DLD1 (cell line): ENCODE measurements around the gene BTBD16.

Source experiments
- in situ Hi-C: cut with HindIII; loops from 2 replicates; pipeline ENCODE4 v1.10.0; 2017; ENCODE audit warnings: low sequenced_read_pairs

Gene BTBD16

DNA sequence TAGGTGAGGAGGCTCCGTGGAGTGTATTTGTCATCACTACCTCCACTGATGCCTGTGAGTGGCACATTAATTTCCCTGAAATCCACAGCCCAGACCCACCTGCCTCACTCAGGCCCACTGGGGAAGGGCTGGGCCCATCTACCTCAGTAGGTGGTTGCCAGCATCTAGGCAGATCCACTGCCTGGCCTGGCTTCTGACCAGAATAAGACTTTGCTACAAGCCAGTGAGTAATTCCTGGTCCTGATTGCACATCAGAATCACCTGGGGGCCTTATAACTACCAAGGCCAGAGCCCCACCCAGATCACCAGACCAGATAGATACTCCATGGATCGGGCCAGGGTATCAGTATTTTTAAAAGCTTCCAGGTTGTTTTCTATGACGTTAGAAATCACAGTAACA, 65.9 kb downstream of the BTBD16 start:
- in situ Hi-C loops = no loop called here

DNA sequence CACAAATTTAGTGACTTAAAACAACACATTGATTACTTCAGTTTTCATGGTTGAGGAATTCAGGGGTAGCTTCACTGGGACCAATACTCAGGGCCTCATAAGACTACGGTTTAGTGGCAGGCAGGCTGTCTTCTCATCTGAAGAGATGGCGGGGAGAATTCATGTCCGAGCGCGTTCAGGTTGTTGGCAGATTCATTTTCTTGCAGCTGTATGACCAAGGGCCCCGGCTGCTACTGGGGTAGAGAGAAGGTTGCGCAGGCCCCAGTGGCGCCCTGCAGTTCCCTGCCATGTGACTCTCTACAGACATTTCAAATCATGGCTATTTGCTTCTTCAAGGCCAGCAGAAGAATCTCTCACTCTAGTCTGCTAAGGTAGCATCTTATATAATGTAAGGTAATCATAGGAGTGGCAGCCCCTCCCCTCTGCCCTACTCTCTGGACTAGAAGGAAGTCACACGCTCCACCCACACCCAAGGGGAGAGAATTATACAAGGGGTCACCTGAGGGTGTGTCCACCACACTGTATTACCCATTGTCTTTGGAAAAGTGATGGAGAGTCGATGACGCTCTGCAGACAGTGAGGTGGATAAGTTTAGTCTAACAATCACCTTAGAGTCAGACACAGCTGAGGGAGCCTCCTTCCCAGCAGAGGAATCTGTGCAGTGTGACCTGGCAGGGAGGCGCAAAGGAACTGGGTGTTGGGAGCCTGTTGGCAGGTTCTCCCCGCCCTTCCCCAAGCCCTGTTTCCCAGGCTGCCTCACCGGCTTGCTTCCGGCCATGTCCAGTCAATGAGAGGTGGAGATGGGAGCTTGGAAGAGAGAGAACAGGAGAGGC, 67.7 kb downstream of the BTBD16 start:
- in situ Hi-C loops = no loop called here

DNA sequence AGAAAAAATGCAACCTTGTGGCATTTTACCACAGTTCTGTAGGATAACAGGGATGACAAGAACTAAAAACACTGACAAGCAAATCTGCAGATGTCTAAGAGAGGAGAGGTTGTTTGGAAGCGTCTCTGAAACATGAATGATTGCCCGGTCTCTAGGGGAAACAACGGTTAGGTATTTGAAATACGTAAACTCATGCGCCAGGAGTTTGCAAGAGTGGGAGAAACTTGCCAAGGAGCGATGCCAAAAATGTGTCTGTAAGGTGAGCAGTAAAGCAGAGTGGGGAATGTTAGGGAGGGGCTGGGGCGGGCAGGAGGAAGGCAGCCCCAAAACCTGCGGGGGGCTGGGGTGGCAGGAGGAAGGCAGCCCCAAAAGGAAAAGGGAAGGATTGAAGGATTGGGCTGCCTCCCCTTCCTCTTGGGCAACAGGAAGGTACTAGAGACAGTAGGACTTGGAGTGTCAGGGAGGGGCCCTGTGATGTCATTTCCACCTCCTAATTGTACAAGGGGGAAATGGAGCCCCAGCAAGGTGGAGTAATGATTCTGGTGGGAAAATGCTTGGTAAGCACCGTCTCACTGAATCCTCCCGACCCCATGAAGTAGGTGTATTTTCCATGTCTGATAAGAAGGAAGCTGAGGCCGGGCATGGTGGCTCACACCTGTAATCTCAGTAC, 70.2 kb downstream of the BTBD16 start:
- in situ Hi-C loops = no loop called here

DNA sequence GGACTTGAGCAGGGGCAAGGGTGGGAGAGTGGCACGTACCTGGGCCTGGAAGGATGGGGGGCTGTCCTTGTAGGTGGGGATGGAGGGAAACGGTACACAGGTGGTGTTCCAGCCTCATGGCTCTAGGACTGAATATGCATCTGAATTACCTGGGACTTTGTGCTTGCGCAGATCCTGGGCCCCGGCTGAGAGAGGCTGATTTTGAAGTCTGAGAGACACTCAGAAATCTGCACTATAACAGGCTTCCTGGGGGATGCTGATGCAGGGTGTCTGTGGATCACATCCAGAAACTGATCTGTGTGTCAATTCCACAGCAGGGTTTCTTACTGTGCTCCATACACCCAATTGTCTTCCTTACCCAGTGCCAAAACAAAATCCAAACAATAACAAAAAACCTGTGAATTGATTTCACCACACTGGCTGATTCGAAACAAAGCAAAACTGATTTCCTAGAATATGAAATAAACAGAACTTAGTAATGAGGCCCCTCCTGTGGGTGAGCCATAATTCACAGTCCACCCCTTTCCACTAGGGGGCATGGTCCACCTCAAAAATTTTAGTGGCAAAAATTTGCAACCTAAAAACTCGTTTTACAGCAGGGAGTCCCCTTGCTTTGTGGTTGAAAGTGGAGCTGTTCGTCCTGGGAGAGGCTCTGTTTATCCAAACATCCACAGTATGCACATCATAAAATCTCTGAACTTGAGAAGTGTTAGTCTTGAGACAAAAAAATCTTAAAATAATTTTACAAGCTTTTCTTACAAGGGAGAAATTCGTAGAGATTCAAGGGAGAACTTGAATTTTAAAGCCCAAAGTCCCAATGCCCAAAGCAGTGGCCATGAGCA, 71.4 kb downstream of the BTBD16 start:
- in situ Hi-C loops = no loop called here

DNA sequence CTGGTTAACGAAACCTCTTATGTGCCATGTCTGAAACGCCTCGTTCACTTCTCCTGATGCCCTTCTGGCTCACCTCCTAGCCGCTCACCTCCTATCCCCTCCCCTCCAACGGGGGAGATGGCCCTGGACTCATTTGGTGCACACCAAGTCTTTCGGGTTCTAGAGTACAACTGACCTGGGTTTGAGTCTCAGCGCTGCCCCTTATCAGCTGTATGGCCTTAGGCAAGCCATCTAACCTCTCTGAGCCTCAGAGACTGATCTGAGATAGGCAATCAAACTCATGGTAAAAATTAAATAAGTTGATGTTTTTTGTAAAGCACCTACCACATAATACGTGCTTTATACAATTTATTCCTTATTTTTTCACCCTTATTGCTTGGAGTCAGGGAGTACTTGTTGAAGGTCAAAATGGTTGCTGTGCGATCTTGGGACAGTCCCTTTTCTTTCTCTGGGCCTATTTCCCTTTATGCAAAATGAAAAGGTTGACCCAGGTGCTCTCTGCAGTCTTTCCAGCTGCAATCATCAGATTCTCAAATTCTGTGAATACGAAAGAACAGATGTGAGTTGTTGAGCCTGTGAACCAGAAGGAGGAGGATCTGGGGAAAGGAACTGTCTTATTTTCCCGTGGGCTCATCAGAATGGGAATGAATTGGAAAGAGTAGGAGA, 72.2 kb downstream of the BTBD16 start:
- in situ Hi-C loops = no loop called here

DNA sequence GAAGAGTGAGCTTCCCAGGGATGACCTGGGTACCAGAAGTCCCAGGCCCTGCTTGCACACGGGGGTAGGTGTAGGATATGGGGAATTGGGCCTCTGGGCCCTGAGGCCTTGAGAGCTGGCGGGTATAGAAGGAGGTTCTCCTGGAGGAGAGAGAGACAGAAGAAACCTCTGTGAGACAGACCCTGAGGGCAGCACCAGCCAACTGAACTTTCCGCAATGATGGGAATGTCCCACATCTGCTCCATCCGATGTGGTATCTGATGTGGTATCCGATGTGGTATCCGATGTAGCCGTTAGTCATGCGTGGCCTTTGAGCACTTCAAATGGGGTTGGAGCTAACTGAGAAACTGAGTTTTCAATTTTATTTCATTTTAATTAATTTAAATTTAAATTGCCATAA, 72.8 kb downstream of the BTBD16 start:
- in situ Hi-C loops = no loop called here

DNA sequence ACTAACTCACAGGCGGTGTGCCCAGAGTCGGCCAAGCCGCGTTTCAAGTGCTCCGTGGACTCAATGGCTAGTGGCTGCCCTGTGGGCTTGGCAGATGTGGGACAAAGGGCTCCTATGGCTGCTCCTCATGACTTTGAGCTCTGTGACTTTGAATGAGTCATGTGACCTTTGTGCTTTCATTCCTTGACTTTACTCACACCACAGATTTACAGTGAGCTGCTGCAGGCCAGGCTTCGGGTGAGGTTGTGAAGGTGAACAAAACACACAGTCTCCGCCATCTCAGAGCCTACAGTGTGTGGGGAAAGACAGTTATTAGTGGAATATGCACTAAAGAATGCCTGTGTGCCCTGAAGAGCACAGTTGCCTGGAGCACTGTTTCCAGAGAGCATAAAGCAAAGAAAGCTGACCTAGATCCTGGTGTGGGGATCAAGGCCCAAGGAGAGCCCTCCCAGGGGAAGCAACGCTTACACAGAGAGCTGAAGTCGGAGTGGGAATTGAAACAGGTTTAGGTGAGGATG, 73.7 kb downstream of the BTBD16 start:
- in situ Hi-C loops = no loop called here

DNA sequence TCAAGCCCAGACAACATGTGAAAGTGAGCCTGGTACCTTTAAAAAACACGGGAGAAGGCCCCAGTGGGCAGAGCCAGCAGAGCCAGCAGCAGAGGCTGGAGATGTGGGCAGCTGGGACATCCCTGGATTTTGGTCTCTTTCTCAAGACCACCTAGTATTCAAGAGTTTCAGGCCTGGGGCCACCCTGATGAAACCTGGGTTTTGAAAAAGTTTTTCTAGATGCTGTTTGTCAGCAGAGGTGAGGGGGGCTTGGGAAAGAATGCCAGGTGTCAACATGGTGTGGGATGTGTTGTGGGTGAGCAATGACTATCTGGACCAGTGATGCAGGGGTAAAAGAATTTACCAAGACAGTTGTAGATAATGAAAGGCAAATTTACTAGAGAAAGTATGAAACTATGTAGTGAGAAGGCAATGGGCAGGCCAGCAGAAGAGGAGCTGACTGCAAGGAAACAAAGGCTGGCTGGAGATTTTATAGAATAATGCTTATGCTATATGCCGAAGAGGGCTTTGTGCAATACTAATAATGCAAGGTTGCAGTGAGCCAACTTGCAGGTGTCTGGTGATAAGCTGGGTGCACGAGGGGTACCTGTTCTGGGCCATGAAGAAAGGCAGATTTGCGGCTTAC, 75.3 kb downstream of the BTBD16 start:
- in situ Hi-C loops = no loop called here

DNA sequence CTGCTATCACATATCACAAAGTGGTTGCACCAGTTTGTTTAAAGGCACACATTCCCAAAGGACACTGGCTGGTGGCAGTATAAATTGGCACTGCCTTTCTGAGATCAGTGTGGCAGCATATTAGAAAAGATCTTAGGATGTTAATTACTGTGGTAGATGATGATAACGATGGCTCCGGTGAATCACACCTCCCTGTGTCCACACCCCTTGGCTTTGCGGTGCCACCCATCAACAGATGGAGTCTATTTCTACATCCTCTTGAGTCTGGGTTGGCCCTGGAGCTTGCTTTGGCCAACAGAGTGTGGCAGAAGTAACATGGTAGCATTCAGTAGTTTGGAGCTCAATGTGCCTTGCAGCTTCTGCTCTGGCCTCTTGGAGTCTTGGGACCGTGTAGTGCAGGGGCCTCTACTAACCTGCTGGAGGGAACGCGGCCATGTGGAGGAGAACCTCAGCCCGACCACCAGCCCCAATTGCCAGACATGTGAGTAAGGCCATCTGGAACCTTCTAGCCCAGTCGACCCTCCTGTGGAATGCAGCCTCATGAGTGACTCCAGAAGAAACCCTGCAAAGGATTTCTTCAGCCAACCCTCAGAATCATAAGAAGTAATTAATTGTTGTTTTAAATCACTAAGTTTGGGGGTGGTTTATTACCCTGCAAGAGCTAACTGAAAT, 76.2 kb downstream of the BTBD16 start:
- in situ Hi-C loops = no loop called here

DNA sequence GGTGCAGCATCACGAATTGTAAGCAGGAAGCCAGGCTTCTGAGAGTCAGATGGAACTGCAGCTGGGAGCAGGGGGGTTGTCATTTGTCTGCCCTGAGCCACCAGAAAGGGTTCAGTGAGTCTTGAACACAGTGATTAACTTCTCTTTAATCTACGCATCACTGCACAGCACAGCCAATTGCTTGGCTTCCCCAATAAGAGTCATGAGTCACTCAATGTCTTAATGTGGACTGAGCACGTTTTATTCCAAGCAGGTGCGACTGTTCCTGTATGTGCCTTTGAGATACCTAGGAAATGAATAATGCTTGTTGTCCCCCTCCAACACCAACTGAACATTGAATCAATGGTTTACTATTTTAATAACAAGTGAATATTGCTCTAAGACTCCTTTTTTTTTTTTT, 77.4 kb downstream of the BTBD16 start:
- in situ Hi-C loops = no loop called here

DNA sequence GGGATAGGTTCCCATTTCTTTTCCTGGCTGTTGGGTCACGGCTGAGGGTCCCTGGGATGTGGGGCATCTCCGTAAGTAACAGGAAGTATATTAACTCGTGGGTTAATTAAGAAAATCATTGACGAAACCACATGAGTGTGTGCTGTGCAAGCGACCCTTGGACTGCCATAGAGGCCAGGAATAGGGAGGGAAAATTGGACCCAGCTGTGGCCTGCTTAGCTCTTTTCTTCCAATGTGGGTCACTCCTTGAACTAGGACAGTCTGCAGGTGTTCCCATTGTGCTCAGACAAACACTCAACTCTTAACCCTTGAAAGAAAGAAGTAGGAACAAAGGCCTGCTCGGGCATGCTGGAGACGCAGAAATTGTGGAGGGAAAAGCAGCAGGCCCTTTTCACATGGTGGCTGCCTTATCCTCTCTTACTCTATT, 77.9 kb downstream of the BTBD16 start:
- in situ Hi-C loops = no loop called here

DNA sequence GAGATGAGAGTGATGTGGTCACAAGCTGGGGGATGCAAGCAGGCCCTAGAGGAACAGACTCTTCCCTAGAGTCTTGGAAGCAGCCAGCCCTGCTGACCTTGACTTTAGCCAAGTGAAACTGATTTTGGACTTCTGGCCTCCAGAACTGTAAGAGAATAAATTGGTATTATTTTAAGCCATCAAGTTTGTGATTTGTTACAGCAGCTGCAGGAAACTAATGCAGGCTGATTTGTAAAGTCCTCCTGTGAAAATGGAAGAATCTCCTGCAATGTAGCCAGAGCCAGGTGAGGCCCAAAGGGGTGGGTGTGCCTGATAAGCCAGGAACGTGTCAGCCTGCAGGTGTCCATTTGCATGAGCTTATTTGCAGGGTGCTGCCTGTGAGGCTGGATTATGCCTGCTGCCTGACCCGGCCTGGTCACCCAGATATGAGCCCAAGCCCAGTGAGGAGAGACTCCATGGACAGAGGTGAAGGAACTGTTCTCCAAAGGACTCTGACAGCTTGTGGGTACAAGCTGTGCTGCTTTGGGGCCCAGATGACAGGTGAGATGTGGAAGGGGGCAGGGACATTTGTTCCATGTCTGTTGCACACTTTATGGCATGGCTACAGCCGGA, 78.8 kb downstream of the BTBD16 start:
- in situ Hi-C loops = no loop called here

DNA sequence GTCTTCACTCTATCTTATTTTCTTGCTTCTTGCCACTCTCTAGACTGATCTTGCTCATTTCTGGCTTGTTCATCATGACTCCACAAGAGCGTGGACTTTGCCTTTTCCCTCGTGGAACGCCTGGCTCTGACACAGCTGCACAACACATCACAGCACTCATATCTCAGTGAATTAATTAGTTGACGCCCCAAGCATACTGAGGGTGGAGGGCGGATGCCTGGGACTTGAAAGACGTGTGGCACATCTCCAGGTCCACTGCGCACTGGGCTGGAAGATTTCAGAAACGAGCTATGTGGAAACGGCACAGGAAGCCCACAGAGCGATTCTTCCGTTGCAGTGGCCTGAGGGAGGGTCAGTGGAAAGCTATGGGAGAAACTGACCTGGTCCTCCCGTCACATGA, 79.8 kb downstream of the BTBD16 start:
- in situ Hi-C loops = no loop called here

DNA sequence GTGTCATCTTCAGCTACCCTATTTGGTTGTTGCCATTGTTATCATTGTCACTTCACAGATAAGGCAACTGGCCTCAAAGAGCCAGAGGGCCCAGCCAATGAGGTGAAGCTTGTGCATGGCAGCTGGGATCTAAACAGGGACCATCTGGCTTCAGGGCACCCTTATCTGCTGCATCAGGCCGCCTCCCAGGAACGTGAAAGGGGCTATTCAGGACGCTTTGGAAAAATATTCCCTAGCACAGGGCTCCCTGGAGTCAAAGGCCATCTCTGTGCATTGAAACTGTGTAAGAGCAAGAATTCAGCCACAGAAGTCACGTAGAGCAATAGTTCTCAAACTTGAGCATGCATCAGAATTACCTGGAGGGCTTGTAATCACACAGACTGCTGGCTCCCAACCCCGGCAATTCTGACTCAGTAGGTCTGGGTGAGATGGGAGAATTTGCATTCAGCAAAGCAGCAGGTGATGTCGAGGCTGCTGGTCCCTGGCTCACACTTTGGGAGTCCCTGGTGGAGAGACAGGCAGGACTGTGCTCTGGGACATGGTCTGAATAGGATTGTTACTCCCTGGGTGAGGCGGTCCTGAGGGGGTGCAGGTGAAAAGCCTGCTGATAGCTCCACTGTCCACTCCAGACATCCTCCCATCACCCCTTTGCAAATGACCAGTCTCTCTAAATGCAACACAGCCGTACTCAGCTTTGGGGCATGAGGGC, 81.9 kb downstream of the BTBD16 start:
- in situ Hi-C loops = no loop called here

DNA sequence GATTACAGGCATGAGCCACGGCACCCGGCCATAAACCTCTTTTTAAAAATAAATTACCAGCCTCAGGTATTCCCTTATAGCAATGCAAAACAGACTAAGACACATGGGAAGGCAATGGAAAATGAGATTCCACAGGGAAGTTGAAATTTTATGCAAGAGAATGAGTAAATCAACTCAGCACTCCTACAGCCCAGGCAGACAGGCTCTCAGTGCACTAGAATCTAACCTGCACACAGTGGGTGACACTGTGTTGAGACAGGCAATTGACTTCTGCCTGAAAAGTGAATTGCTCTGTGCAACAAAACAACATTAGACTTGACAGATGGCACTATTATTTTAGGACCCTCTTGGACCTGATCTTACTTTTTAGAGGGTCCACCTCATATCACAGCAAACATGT, 83.3 kb downstream of the BTBD16 start:
- in situ Hi-C loops = no loop called here

DNA sequence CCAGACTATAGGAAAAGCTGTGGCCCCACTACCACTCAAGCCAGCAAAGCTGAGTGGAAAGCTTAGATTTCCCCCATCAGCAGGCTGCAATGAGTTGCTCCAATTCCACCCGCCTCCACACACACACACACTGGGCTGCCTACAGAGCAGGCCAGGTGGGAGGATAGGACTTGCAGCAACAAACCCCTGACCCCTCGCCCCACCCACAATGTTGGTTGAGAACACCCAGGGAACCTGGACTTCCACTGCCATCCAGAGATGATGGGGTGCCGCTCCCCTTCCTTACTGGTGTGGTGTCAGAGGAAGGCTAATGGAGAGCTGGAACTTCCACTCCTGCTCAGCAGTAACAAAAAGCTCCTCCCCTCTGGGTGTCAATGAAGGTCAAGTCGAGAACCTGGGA, 86.6 kb downstream of the BTBD16 start:
- in situ Hi-C loops = no loop called here

DNA sequence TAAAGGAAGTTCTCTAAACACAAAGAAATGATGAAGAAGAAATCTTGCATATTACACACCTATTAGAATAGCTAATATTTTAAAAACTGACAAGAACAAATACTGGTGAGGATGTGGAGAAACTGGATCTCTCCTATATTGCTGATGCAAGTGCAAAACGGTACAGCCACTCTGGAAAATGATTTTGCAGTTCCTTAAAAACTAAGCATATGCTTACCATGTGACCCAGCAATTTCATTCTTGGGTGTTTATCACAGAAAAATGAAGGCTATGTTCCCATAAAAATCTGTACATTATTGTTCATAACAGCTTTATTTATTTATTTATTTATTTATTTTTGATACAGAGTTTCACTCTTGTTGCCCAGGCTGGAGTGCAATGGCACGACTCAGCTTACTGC, 88.5 kb downstream of the BTBD16 start:
- in situ Hi-C loops = no loop called here

DNA sequence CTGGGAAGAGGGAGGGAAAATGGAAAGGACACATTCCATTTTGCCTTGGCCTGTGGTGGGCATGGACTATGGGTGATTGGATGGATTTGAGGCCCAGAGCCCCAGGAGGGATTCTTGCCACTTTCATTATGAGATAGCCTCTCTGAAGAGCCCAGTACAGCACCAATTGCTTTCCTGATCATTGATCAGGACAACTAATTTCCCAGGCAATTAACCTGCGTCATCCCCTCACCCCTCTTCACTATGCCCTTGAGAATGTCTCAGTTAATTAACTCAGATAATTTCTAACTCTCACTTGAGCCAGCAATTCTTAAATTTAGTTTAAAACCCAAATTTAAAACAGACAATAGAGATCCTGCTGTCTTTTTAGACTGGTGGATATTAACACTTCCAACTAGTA, 90.0 kb downstream of the BTBD16 start:
- in situ Hi-C loops = no loop called here
